Panc1 (cell line): ENCODE data around the gene SLC46A2.

ENCODE experiments used
- POLR2AphosphoS5 ChIP-seq: IDR thresholded peaks from 2 replicates; pipeline ENCODE4 v1.6.1; 2012; ENCODE audit warnings: mild to moderate bottlenecking, low read depth, low read length, moderate library complexity
- SIN3A ChIP-seq: IDR thresholded peaks from 2 replicates; pipeline ENCODE4 v1.6.1; 2012; ENCODE audit warnings: low read depth, mild to moderate bottlenecking, low read length, moderate library complexity, borderline replicate concordance; ENCODE audit not compliant: insufficient read depth
- TF ChIP-seq, protein P1 (sequence below): fragments of 450-650 bp; IDR thresholded peaks from 2 replicates; pipeline ENCODE4 v1.5.1; 2017; ENCODE audit warnings: mild to moderate bottlenecking
- TF ChIP-seq, protein P2 (sequence below), 2 experiments: IDR thresholded peaks; 2 replicates each; pipeline ENCODE4 v1.6.1; 2011 to 2012; ENCODE audit warnings: low read depth in 2 of 2, control low read depth in 1 of 2, low read length in 1 of 2, mild to moderate bottlenecking in 1 of 2, moderate library complexity in 1 of 2; ENCODE audit not compliant: insufficient read depth in 1 of 2

DNA sequence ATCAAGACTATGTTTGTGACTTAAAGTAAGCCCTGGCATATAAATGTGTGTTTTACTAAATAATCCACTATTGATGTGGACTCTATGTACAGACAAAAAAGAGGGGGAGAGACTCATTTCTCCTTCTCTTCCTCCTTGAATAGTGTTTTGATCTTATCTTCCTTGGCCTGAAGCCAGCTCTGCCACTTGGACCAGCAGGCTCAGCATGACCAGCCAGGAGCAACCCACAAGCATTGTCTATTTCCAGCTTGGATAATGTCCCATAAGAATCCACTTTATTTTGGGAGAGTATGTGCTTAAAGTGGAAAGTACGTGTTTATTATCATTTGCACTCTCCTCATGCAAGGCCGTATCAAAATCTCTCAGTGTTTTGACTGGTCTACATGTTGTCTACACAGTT, 23.8 kb upstream of the SLC46A2 start:
- TF ChIP-seq POLR2AphosphoS5 (no peak), SIN3A (no peak)
- TF ChIP-seq, protein P1, sequence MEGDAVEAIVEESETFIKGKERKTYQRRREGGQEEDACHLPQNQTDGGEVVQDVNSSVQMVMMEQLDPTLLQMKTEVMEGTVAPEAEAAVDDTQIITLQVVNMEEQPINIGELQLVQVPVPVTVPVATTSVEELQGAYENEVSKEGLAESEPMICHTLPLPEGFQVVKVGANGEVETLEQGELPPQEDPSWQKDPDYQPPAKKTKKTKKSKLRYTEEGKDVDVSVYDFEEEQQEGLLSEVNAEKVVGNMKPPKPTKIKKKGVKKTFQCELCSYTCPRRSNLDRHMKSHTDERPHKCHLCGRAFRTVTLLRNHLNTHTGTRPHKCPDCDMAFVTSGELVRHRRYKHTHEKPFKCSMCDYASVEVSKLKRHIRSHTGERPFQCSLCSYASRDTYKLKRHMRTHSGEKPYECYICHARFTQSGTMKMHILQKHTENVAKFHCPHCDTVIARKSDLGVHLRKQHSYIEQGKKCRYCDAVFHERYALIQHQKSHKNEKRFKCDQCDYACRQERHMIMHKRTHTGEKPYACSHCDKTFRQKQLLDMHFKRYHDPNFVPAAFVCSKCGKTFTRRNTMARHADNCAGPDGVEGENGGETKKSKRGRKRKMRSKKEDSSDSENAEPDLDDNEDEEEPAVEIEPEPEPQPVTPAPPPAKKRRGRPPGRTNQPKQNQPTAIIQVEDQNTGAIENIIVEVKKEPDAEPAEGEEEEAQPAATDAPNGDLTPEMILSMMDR: no peak
- TF ChIP-seq, protein P2, sequence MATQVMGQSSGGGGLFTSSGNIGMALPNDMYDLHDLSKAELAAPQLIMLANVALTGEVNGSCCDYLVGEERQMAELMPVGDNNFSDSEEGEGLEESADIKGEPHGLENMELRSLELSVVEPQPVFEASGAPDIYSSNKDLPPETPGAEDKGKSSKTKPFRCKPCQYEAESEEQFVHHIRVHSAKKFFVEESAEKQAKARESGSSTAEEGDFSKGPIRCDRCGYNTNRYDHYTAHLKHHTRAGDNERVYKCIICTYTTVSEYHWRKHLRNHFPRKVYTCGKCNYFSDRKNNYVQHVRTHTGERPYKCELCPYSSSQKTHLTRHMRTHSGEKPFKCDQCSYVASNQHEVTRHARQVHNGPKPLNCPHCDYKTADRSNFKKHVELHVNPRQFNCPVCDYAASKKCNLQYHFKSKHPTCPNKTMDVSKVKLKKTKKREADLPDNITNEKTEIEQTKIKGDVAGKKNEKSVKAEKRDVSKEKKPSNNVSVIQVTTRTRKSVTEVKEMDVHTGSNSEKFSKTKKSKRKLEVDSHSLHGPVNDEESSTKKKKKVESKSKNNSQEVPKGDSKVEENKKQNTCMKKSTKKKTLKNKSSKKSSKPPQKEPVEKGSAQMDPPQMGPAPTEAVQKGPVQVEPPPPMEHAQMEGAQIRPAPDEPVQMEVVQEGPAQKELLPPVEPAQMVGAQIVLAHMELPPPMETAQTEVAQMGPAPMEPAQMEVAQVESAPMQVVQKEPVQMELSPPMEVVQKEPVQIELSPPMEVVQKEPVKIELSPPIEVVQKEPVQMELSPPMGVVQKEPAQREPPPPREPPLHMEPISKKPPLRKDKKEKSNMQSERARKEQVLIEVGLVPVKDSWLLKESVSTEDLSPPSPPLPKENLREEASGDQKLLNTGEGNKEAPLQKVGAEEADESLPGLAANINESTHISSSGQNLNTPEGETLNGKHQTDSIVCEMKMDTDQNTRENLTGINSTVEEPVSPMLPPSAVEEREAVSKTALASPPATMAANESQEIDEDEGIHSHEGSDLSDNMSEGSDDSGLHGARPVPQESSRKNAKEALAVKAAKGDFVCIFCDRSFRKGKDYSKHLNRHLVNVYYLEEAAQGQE (IDR thresholded peaks at IDR 0.05; ENCODE audit: insufficient read depth in 1 of 2, low read depth in 2 of 2, low read length in 1 of 2): no peak
